Measurements from ENCODE around the gene NLRP1. TPM values are rescaled to one million over a fixed set of nuclear protein-coding genes. Genes with fewer than 3 reads are reported as not detected.
A peak's percentile ranks its signal among the peaks of the same experiment; 100 is the strongest.

NLRP1 gene
- total RNA-seq, 1 donor from 2014 or later = 16.7 TPM

DNA sequence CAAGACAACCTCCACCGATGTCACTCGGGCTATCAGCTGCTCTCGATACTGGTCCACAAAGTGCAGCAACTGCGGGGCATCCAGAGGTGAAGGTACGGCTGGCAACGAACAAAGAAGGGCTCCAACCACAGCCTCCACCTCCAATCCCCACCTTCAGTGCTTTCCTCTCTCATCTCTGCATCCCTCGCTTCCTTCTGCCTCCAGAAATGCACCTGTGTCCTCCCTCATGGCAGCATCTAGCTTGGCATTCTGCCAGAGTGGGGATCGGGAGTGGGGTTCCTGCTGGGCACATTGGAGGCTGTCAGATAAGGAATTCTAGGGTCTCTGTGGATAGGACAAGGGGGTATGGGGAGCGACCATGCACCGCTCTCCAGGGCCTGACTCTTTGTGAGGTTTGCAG lies 69.3 kb downstream of the NLRP1 start:
- DNase-seq = no peak

DNA sequence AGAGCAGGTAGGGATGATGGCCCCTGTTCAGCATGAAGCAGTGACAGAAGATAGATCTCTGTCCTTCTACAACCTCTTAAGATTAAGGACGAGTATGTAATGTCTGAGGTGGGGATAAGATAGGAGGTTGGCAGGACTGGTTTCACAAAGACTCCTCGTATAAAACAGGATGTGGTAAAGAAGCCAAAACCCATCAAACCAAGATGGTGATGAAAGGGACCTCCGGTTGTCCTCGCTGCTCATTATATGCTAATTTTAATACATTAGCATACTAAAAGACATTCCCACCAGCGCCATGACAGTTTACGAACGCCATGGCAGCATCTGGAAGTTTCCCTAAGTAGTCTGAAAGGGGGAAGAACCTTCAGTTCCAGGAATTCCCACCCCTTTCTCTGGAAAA lies 70.7 kb downstream of the NLRP1 start:
- no peak for DNase-seq

DNA sequence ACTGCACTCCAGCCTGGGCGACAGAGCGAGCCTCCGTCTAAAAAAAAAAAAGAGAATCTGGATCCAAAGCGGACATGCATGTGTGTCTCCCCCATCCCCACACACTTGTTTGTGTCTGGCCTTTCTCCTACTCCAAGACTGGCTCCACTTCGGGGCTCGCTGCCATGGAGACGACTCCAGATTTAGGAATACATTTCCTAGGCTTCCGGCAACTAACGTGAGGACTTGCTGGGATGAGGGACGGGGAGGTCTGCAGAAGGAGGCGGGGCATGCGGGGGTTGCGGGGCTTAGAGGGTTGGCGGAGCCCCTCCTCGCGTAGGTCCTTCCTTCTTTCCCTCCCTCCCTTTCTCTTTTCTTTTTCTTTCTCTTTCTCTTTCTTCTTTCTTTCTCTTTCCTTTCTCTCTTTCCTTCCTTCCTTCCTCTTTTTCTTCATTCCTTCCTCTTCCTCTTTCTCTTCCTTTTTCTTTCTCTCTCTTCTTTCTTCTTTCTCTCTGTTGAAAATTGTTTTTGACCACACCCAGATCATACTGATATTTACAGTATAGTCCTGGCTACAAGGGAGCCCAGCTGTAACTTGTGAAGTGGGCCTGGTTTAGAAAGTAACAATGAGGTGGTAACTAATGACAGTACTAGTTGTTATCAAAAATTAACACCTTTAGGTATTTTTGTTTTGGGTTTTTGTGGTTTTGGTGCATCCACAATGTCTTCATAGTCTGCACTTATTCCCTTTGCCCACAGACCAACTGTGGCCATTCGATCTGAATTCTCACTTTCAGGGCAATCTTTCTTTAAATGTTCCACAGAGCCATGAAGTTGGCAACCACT lies 72.7 kb downstream of the NLRP1 start:
- peak; percentile 20 for DNase-seq

DNA sequence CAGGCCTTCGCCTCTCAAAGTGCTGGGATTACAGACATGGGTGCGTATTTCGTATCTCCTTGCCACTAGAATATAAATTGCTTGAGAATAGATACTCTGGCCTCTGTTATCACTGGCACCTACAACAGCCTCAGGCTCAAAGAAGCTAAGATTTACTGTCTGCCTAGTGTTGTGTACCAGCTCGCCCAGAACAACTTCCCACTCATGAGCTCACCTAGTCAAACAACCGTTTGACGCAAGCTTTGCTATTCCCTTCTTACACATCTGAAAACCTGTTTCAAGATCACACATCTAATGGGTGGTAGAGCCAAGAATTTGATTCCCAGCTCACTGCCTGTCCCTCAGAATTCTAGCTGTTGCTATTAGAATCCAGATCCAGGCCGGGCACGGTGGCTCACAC lies 73.5 kb downstream of the NLRP1 start:
- no peak for DNase-seq

DNA sequence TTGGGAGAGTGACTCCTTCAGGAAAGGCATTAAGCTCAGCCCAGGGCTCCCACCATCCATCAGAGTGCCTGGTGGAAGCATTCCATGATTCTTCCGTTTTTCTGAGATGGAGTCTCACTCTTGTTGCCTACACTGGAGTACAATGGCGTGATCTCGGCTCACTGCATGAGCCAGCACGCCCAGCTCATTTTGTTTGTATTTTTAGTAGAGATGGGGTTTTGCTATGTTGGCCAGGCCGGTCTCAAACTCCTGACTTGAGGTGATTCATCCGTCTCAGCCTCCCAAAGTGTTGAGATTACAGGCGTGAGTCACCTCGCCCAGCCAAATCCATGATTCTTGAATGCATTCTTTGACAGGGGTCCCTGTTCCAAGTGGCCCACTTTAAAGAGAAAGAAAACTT lies 74.8 kb downstream of the NLRP1 start:
- DNase-seq = no peak

DNA sequence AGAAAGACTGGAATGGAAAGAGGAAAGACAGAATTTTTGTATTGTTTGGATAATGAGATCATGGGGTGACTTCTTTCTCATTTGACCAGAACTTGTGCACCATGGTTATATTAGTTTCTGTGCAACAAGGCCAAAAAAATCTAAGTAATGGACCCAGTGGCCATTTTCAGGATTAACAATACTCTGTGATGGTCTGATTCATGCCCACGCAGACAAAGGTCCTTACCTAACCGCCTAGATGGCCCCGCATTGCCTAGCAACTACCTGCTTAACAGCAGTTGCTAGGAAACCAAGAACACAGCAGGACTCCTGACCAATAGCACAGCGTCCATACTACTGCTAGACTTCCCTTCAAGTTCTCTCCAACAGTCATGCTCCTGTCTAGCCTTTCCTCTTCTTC lies 75.5 kb downstream of the NLRP1 start:
- DNase-seq = peak; percentile 30

DNA sequence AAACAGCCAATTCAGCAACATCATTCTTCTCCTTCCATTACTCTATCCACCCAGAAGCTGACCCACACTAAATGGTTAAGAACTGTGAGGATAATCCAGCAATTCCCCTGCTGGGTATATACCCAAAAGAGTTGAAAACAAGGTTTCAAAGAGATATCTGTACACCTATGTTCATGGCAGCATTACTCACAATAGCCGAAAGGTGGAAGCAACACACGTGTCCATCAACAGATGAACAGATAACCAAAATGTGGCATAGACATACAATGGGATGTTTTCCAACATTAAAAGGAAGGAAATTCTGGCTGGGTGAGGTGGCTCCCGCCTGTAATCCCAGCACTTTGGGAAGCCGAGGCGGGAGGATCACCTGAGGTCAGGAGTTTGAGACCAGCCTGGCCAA lies 78.0 kb downstream of the NLRP1 start:
- DNase-seq = peak; percentile 39

DNA sequence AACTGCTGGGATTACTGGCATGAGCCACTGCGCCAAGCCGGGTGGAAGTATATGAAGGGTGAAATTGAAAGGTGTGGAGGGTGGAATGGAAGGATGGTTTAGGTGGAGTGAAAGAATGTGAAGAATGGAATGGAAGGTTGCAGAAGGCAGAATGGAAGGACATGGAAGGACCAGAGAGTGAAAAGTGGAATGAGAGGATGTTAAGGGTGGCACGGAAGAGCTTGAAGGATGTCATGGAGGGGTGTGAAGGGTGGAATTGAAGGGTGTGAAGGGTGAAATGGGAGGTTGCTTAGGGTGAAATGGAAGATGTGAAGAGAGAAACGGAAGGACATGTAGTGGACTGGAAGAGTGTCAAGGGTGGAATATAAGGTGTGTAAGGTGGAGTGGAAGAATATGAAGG lies 81.8 kb downstream of the NLRP1 start:
- DNase-seq = no peak

DNA sequence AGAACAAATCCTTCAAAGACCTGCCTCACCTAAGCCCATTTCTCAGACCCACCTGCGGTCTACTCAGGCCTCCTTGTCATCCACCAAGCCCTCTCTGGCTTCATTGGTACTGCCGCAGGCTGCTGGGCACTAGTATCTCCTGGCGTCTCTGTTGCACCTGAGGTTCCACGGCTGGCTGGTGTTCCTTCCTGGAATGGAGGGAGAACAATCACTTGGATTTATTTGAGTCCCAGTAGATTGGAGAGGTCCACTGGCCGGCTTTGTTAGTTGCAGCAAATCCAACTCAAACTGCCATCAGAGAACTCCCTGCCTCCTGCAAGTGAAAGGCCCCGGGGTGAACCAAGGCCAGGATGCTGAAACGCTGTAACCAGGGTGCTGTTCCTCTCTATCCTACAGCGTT lies 82.6 kb downstream of the NLRP1 start:
- DNase-seq = no peak

DNA sequence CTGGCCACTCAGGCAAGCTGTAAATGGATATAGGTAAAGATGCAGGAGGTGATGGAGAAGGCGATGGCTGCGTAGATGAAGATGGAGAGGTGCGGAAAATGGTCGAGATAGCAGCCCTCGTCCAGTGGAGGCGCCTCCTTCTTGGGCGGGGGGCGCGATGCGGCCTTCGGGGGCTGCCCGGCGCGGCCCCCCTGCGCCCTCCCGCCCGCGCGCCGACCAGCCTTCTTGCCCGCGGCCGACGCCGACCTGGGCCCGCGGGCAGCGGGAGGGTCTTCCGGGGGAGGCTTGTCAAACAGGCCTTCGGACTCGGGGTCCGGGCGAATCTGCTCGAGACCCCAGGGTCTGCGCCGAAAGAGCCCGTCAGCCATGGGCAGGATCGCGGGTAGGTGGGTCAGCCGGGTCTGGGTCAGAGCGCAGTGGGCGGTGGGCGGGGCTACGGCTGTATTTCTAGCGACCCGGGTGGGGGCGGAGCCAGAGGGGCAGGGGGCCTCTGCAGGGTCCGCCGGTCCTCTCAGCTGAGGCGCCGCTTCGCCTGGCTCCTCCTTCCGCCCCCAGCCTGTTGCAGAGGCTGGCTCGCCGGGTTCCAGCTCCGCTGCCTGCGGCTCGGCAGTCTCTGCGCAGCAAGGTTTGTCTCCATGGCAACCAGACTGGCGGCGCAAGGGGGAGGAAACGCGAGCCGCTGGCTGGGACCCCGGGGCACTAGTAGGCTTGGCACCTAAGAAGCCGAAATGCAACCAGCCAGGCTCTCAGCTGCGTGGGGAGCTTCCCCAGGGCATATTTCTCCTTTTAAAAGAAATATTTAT lies 83.5 kb downstream of the NLRP1 start:
- DNase-seq = peak; percentile 72

DNA sequence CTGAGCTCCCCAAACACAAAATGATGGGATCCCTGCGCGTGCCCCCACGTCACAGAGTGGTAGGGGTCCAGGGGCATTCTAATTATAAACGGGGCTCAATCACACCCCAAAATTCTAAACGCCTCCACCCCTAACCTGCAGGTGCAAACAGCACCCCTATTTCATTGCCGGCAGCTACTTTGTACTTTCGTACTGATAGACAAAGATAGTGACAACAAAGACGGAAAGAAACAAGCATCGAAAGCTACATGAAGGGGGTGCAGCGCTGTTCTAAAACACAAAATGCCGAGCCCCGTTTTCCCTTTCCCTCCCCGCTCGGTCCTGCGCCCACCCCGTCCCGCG lies 84.1 kb downstream of the NLRP1 start:
- no peak for DNase-seq

DNA sequence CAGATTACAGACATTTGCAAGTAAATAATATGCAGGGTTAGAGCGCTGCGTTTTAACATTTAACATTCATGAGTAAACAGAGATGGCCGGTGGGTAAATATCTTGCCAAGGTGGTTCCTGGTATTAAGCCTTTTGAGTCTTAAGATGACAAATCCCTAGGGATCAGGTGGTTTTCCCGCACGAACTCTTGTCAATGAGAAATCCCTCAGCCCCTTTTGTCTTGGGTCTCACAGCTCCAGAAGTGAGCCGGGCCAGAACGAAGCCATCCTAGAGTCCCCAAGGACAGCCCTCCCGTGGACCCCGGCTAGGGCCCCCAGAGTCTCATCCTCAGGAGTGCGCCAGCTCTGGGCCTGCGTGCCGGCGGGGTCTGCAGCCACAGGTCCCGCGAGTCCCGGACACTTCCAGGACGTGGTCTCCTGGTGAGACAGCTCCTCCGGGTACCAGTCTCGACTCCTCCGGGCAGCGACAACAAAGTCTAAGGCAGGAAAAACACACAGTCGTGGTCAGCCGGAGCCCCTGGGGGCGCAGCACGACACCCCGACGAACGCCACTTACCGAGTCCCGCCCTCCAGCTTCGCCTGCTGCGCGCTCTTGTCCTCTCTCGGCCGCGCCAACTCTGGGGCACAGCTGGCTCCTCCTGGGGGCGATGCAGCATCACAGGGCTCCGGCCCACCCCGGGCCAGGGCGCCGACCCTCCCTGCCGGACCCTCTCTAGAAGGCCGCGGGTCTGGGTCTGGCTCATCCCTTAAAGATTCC lies 84.7 kb downstream of the NLRP1 start:
- no peak for DNase-seq

DNA sequence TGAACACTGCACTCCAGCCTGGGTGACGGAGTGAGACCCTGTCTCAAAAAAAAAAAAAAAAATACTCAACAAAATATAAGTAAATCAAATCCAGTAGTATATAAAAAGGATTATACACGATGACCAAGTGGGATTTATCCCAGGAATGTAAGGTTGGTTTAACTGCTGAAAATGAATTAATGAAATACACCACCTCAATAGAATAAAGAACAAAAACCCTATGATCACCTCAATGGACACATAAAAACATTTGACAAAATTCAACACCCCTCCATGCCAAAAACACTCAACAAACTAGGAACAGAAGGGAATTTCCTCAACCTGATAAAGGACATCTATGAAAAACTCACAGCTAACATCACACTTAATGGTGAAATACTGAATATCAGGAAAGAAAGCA lies 91.3 kb downstream of the NLRP1 start:
- no peak for DNase-seq

DNA sequence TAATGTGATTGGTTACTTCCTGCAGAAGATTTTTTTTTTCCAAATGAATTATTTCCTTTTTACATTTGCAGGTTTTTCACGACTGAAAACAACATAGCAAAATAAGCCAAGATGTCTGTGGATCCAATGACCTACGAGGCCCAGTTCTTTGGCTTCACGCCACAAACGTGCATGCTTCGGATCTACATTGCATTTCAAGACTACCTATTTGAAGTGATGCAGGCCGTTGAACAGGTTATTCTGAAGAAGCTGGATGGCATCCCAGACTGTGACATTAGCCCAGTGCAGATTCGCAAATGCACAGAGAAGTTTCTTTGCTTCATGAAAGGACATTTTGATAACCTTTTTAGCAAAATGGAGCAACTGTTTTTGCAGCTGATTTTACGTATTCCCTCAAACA lies 95.6 kb downstream of the NLRP1 start:
- no peak for DNase-seq

DNA sequence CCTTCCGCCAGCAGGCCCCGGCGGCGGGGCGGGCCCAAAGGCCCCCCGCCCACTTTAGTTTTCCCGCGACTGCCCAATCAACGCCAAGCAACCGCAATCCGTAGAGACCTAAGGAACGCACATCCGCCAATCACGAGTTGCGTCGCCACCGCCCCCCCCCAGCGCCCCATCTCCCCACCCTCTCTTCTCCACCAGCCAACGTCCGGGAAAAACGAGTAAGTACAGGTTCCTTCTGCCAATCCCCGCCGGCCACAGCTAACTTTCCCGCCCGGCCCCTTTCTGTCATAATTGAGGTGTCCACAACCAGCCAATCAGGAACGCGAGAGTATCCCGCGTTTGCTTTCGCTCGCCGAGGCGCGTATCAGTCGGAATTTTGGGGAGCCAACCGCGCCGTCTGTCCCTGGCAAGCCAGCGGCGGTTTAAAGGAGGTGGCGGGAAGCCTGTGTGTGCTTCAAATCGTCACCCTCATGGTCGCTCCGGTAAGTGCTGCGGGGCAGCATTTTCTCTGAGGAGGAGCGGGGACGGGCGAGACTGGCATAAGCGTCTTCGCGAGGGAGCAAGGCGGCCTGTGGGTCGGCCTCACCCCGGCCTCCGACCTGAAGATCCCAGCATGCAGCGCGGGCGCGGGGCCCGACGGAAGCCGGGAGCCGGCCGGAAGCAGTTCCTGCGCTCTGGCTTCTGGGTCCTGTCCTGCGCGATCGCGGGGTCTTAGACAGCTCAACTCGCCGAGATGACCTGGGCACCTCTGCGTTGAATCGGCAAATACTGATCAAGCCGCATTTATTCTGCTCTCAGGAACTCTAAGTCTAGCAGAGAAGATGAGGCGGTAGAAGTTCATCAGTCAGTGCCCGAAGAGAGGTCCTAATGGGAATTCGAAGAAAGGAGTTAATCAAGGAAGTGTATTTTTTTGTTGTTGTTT lies 97.8 kb downstream of the NLRP1 start, which contains the start of gene MIS12:
Gene MIS12 (plus strand): TSS at position 361 of the 919 bp plus-strand sequence. CDS start 2,297 bp downstream, outside the sequence.
- DNase-seq = peak; percentile 99

DNA sequence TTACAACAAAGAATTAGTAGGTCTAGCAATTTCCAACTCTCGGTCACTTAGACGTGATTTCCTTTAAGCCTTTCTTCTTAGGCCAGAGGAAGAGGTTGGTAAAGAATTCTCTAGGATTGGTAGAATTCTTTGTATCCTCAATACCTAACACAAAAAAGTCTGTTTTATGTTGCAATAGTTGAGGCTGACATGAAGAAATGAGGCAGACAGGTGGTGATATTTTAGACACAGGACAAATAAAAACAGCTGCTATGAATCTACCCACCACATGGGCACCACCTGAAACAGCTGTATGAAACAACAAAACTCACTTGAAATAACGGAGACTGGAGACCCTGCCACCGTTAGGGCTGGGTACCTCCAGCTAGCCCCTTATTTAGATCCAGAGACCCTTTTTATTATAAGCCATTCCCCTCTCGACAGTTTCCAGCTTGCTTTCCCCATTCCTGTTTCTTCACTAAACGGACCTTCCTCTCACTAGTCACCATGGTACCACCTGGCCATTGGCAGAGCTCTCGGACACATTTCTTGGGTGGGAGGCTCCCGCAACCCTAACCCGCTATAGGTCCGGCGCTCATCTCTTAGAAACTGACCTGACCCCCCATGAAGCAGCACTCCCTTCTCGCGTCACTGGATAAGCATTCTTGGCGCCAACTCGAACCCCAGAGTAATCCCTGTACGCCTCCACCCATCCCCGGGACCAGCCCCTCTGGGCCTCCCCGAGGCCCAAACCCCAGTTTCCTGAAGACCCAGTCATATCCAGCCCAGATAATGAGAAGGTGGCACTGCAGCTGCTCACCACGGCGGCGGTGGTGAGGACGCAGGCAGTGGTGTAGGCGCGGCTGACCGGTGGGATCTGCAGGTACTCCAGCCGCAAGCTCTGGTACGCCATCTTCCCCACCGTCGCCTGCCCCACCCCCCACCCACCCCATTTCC lies 98.8 kb downstream of the NLRP1 start, which contains the start of gene DERL2:
Gene DERL2 (minus strand): TSS at position 909 of the 936 bp plus-strand sequence. CDS start 17 bp downstream, at position 892.
- peak; percentile 28 for DNase-seq

DNA sequence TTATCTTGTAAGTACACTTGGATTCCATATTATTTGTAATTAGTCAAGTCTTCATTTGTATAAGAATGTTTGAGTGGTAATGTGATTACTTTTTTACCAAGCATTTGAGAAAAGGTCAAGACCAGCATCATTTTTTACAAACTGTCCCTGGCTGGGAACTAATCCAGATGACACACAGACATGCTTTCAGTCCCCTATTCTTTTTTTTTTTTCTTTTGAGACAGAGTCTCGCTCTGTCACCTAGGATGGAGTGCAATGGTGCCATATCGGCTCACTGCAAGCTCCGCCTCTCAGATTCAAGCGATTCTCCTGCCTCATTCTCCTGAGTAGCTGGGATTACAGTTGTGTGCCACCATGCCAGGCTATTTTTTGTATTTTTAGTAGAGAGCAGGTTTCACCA lies 102.9 kb downstream of the NLRP1 start:
- no peak for DNase-seq

DNA sequence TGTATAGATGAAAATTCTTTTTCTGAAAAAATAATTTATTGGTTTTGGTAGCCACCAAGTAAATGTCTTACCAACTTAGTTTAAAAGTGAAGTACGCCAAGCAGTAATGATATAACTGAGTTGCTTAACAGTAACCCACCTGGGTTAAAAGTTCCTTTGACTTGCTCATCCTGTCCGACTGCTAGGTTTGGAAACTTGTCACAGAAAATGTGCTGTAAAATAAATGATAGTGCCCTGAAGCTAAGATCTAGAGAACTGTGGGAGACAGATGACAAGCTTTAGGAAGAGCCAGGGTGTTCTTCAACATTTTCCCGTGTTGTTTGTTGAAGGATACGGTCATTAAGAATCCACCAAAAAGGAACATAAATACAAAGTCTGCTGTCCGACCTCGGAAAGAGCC lies 103.3 kb downstream of the NLRP1 start:
- DNase-seq = no peak

DNA sequence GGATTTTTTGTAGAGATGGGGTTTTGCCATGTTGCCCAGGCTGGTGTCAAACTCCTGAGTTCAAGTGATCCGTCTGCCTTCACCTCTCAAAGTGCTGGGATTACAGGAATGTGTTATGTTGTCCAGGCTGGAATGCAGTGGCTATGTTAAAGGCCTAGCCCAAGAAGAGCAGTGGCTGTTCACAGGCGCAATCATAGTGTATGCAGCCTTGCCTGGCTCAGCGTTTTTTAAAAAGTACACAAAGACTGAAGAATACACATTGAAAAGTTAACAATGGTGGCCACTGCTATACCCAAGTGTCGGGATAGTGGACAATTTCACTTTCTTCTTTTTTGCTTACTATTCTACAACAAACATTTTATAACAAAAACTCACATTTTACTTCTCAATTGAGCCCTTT lies 105.3 kb downstream of the NLRP1 start:
- DNase-seq = no peak

DNA sequence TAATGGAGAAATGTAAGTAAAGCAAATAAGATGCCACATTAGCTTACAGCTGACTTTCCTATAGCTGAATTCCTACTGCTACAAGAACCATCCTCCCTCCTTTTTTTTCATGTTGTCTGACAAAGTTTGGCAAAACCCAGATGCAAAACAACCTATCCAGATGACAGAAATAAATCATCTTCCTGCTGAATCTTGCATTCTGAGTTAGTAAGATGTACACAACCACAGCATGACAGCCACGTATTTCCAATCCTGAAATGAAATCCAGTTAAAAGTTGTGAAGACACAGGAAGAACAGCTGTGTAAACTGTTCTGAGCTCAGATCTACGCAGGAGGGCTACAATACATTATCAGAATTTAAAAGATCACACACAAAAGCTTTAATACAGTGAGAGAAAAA lies 110.4 kb downstream of the NLRP1 start:
- DNase-seq = no peak

DNA sequence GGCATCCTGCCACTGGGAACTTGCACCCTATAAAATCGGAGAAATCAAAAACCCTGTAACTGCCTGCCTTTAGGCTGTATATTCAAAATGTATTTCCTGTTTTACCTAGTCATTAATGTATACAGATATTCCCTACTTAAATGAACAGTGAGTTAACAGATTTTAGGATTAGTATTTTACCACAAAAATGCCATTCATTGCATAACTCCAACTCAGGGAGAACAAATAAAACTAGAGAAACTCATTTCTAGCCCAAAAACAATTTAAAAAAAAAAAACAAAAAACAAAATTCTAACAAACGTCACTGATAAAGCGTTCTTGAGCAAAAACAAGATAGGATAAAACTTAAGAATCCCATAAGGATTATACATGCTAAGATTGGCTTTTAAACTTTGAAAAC lies 111.8 kb downstream of the NLRP1 start:
- no peak for DNase-seq
